Stimulated activated CD4-positive, alpha-beta T cell treated with anti-CD3 and anti-CD28 coated beads, TNF-alpha, amount 100 ng/mL, for 4 hours (primary cell): ENCODE results near the gene NRCAM.
A peak's percentile ranks its signal among the peaks of the same experiment; 100 is the strongest.
"Not testable (repeated sequence)": the region's sequence is repeated elsewhere in the genome, so short reads cannot be mapped to it uniquely, and the experiment has no call there.

Experiments
- DNase-seq, 3 experiments: peaks; one replicate each; pipeline ENCODE4 v3.0.0-alpha.2; 2020; ENCODE audit warnings: low read depth in 3 of 3

The NRCAM gene

GRCh38 chr7:108455998-108456677, at the start of gene NRCAM:
TSS of gene NRCAM (minus strand) at chr7:108456436. CDS start at chr7:108240064, 216,372 bp downstream.
- no peak for DNase-seq

GRCh38 chr7:108504576-108504975, 48.3 kb upstream of the NRCAM start:
- DNase-seq: not testable (repeated sequence)

- DNase-seq: no peak
Observed at GRCh38 chr7:108503112-108504026, 47.1 kb upstream of the NRCAM start.

- DNase-seq: no peak
Observed at GRCh38 chr7:108499566-108499965, 43.3 kb upstream of the NRCAM start.

GRCh38 chr7:108498481-108498880, 42.2 kb upstream of the NRCAM start:
- DNase-seq: no peak

GRCh38 chr7:108497082-108497725, 41.0 kb upstream of the NRCAM start:
- DNase-seq: peak in 1 of 3 experiments; percentile 4

GRCh38 chr7:108492742-108493141, 36.5 kb upstream of the NRCAM start:
- DNase-seq: no peak

GRCh38 chr7:108488768-108489538, 32.7 kb upstream of the NRCAM start:
- DNase-seq: no peak

GRCh38 chr7:108487646-108488045, 31.4 kb upstream of the NRCAM start:
- DNase-seq: no peak

- DNase-seq: no peak
Observed at GRCh38 chr7:108486291-108486966, 30.2 kb upstream of the NRCAM start.

- DNase-seq: no peak
Observed at GRCh38 chr7:108484137-108484536, 27.9 kb upstream of the NRCAM start.

GRCh38 chr7:108480311-108480710, 24.1 kb upstream of the NRCAM start:
- no peak for DNase-seq

- DNase-seq: no peak
Observed at GRCh38 chr7:108479751-108480150, 23.5 kb upstream of the NRCAM start.

GRCh38 chr7:108479118-108479517, 22.9 kb upstream of the NRCAM start:
- no peak for DNase-seq

GRCh38 chr7:108468246-108468645, 12.0 kb upstream of the NRCAM start:
- DNase-seq: no peak

GRCh38 chr7:108467391-108467790, 11.2 kb upstream of the NRCAM start:
- DNase-seq: no peak

- not testable (repeated sequence) for DNase-seq
Observed at GRCh38 chr7:108466322-108466721, 10.1 kb upstream of the NRCAM start.

- no peak for DNase-seq
Observed at GRCh38 chr7:108464743-108465142, 8.5 kb upstream of the NRCAM start.

GRCh38 chr7:108463613-108464012, 7.4 kb upstream of the NRCAM start:
- DNase-seq: no peak

GRCh38 chr7:108461840-108462239, 5.6 kb upstream of the NRCAM start:
- DNase-seq: no peak

GRCh38 chr7:108460964-108461363, 4.7 kb upstream of the NRCAM start:
- no peak for DNase-seq
